K562 (cell line): ENCODE measurements around the gene TEKT2. TPM values are rescaled to one million over a fixed set of nuclear protein-coding genes. Genes with fewer than 3 reads are reported as not detected.

Source experiments
- ATAC-seq: fragments of 200-7000 bp; cut with Tn5 transposase; 3 replicates; pipeline ENCODE4 v1.9.1; 2020; ENCODE audit warnings: moderate library complexity
- BruUV-seq: library from RNA; stranded (reverse); fragments of 400-500 nt; replicated peaks from 2 replicates; lab custom pipeline; 2021; lab: Mats Ljungman, UMichigan
- CTCF ChIA-PET: fragments of 300-600 bp; formaldehyde crosslinking; extraction: SDS; loops from one replicate; lab custom pipeline; 2021; ENCODE audit warnings: low intra/inter-chr PET ratio; lab: Yijun Ruan, JAX
- POLR2A ChIA-PET: fragments of 300-600, 350-650 bp; sonication (Branson Sonifier 250); formaldehyde crosslinking; extraction: SDS; loops from one replicate; lab custom pipeline; 2021; ENCODE audit warnings: antibody characterized with exemption, inconsistent platforms; lab: Yijun Ruan, JAX
- DNase-seq, 4 experiments: peaks; one replicate each; pipeline versions ENCODE4 v3.0.0 to v3.0.0-alpha.2; 2011 to 2018; ENCODE audit warnings: low spot score in 3 of 4, mixed read lengths in 3 of 4; ENCODE audit errors: extremely low read depth in 1 of 4
- FAIRE-seq: peaks from 2 replicates; lab custom pipeline; 2011; peaks lifted over from hg19 to GRCh38; lab: Jason Lieb, UNC
- H2AFZ ChIP-seq: 2 replicates; pipeline ENCODE4 v1.6.0; 2011; ENCODE audit warnings: low read depth, low read length, control low read depth, inconsistent platforms
- H3K27ac ChIP-seq: fragments of 200-600 bp; 3 replicates; pipeline ENCODE4 v1.8.0; 2011; ENCODE audit warnings: low read depth, mild to moderate bottlenecking, control low read depth, inconsistent platforms, low read length, moderate library complexity, mixed read lengths; ENCODE audit errors: extremely low read depth
- H3K27me3 ChIP-seq, 2 experiments: fragments of 300-600 bp in 1 of 2; 2 replicates in 1 of 2; 3 replicates in 1 of 2; pipeline versions ENCODE4 v1.6.0 to v1.8.0; 2011; ENCODE audit warnings: inconsistent platforms in 2 of 2, low read length in 2 of 2, mild to moderate bottlenecking in 1 of 2, mixed read lengths in 1 of 2, moderate library complexity in 1 of 2; ENCODE audit not compliant: control insufficient read depth in 2 of 2, insufficient read depth in 2 of 2
- H3K36me3 ChIP-seq: fragments of 300-600 bp; 3 replicates; pipeline ENCODE4 v1.8.0; 2011; ENCODE audit warnings: mild to moderate bottlenecking, low read length, inconsistent platforms; ENCODE audit not compliant: control insufficient read depth, insufficient read depth
- H3K4me1 ChIP-seq, 2 experiments: fragments of 200-600 bp in 1 of 2; replicated peaks in 1 of 2; 2 replicates in 1 of 2; 3 replicates in 1 of 2; pipeline versions ENCODE4 v1.5.1 to v1.8.0; 2011; ENCODE audit warnings: inconsistent platforms in 2 of 2, low read length in 2 of 2, mild to moderate bottlenecking in 1 of 2, mixed read lengths in 1 of 2, moderate library complexity in 1 of 2; ENCODE audit not compliant: control insufficient read depth in 2 of 2, insufficient read depth in 2 of 2
- H3K4me2 ChIP-seq: 2 replicates; pipeline ENCODE4 v1.6.1; 2011; ENCODE audit warnings: low read length, control low read depth, inconsistent platforms, mixed read lengths; ENCODE audit not compliant: insufficient read depth
- H3K4me3 ChIP-seq: fragments of 200-600 bp; sonication (generic), shearing (Covaris generic); 2 replicates; pipeline ENCODE4 v1.5.1; 2016; ENCODE audit warnings: control low read depth, inconsistent platforms
- H3K79me2 ChIP-seq: fragments of 200-600 bp; 3 replicates; pipeline ENCODE4 v1.8.0; 2011; ENCODE audit warnings: low read length, inconsistent platforms; ENCODE audit not compliant: control insufficient read depth, insufficient read depth
- H3K9ac ChIP-seq, 2 experiments: 2 replicates each; pipeline versions ENCODE4 v1.6.0 to v1.6.1; 2011; ENCODE audit warnings: low read depth in 2 of 2, low read length in 2 of 2, control low read depth in 1 of 2, inconsistent platforms in 1 of 2, mild to moderate bottlenecking in 1 of 2, mixed read lengths in 1 of 2; ENCODE audit not compliant: insufficient read depth in 1 of 2
- H3K9me1 ChIP-seq: one replicate; pipeline ENCODE4 v1.6.0; 2011; ENCODE audit warnings: inconsistent platforms, mild to moderate bottlenecking, low read length, moderate library complexity; ENCODE audit not compliant: control insufficient read depth, insufficient read depth
- H3K9me3 ChIP-seq: replicated peaks from 2 replicates; pipeline ENCODE4 v1.5.1; 2011; ENCODE audit warnings: low read depth, low read length, inconsistent platforms; ENCODE audit not compliant: control insufficient read depth, insufficient read depth
- H4K20me1 ChIP-seq: replicated peaks from 2 replicates; pipeline ENCODE4 v1.6.1; 2011; ENCODE audit warnings: low read length, inconsistent platforms, mixed read lengths; ENCODE audit not compliant: control insufficient read depth, insufficient read depth
- ARID3A ChIP-seq: IDR thresholded peaks from 2 replicates; pipeline ENCODE4 v1.6.1; 2012; ENCODE audit warnings: low read depth, low read length, improper control_type of control experiment, borderline replicate concordance
- GATA2 ChIP-seq: sonication (generic); formaldehyde crosslinking; IDR thresholded peaks from 2 replicates; pipeline ENCODE4 v1.4.0; 2020; ENCODE audit warnings: mild to moderate bottlenecking, missing genetic modification reagents
- NFE2 ChIP-seq: IDR thresholded peaks from 2 replicates; pipeline ENCODE4 v1.6.1; 2014; ENCODE audit warnings: antibody characterized with exemption, low read depth
- TAF9B ChIP-seq: fragments of 450-650 bp; IDR thresholded peaks from 2 replicates; pipeline ENCODE4 v1.6.1; 2018; ENCODE audit warnings: mild to moderate bottlenecking; ENCODE audit not compliant: partially characterized antibody
- WGBS: fragments of 100-300 bp; shearing (Covaris generic); methylation state at CpG from one replicate; pipeline ENCODE4 v1.1.6; 2016; ENCODE audit warnings: low coverage, mixed read lengths; ENCODE audit not compliant: insufficient coverage; ENCODE audit errors: missing lambda C conversion rate; 5-methylcytosine and 5-hydroxymethylcytosine counted together
- in situ Hi-C: fragments of 300-500 bp; cut with MboI; formaldehyde crosslinking; loops from 4 replicates; pipeline ENCODE4 v1.15.0; 2018; ENCODE audit warnings: inconsistent platforms, mixed read lengths
- intact Hi-C: fragments of 100-400 bp; cut with micrococcal nuclease; formaldehyde crosslinking; loops from 2 replicates; pipeline ENCODE4 v1.14.2; 2022
- polyA plus RNA-seq, 8 experiments: library from polyadenylated mRNA; depleted of rRNA in 4 of 8; stranded (reverse) in 5 of 8; unstranded in 3 of 8; fragments of >200 nt; fragmentation: Nextera tagmentation in 2 of 8; fragmentation: Illumina TruSeq in 1 of 8; extraction: Ambion mirVana in 2 of 8; extraction: Trizol in 1 of 8; gene quantifications; 2 replicates each; pipeline versions ENCODE4 v1.2.1 to v1.2.3, GENCODE V29; 2011 to 2014; ENCODE audit warnings: inconsistent platforms in 1 of 8, missing spikeins in 1 of 8
- total RNA-seq, 7 experiments: library from RNA; depleted of rRNA in 6 of 7; stranded (reverse); fragments of >200 nt in 6 of 7; fragmentation: Illumina TruSeq in 2 of 7; extraction: Trizol in 2 of 7; gene quantifications; 2 replicates each; pipeline versions ENCODE4 v1.2.1 to v1.2.3, GENCODE V29; 2011 to 2021; ENCODE audit warnings: low replicate concordance in 1 of 7

Gene TEKT2
- total and polyA plus RNA-seq, 9 of the 15 experiments (the other 6 are each of a cell fraction or from before 2014, with no cell fraction given) = 0.06 to 0.94 (median 0.30) TPM; not detected in 1

DNA sequence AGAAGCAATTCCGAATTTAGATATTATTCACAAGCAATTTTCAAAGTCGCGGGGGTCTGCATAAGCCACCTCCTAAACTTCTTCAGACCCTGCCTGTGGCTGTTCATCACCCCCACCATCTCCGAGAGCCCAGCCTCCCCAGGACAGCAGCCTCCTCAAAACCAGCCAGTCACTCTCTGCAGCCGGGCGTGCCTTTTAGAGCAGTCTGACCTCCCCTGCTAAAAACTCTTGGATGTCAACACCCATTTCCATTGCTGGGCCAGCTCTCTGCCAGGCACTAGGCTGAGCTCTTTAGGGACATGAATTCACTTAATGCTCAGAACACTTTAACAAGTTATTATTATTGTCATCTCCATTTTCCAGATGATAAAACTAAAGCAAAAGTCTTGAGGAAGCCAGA, 16.5 kb downstream of the TEKT2 start:
- intact Hi-C loops (loop anchor here (1.0 to 2.0 kb wide), 4 partner anchors 34 to 320 kb away; no protein-coding TSS in a partner anchor), in situ Hi-C loops (loop anchor here (5.0 kb wide), 2 partner anchors 187 to 322 kb away; no protein-coding TSS in a partner anchor)
- DNase-seq (no peak), ATAC-seq (no peak; the same call in 2 of the 3 replicates), FAIRE-seq (peak; percentile 75)
- Histone ChIP-seq H4K20me1 (no peaks in the 10 kb centered on the region), H3K9me3 (no peaks in the 10 kb centered on the region), H3K27me3 (no peaks in the 10 kb centered on the region), H3K36me3 (peaks cover 8% of the 10 kb centered on the region; the same call in 1 of the 3 replicates), H2AFZ (peak overlapping the region; percentile 92), H3K4me3 (no peak overlapping the region), H3K79me2 (no peaks in the 10 kb centered on the region), H3K9me1 (no peaks in the 10 kb centered on the region), H3K4me2 (peak overlapping the region; percentile 82)
- POLR2A ChIA-PET = interaction anchor here (0.6 kb wide), 1 partner anchor 1682 kb away, joined by 4 read pairs; no protein-coding TSS in a partner anchor
- 24% methylated on average over 6 of the region's 6 CpGs for WGBS
- no TSS peak for BruUV-seq
- TF ChIP-seq ARID3A = no peak
- peak; percentile 37; the same call in 1 of the 2 replicates for TF ChIP-seq NFE2
- TF ChIP-seq TAF9B = no peak
- 0 out of 2 replicates have a peak, but pooled peaks have one; percentile 2 for TF ChIP-seq GATA2 (CRISPR knock-in tag)
- TF ChIP-seq, all 486 proteins: peak for 2
- CTCF ChIA-PET = interaction anchor here (0.5 to 5.7 kb wide), 13 partner anchors 26 to 550 kb away, joined by 3 to 116 read pairs (median 7); partner anchors contain the start of genes MAP7D1 and TRAPPC3
- no peak overlapping the region; a peak in 1 of 4 replicates for H3K9ac ChIP-seq
- no peak overlapping the region for H3K27ac ChIP-seq
- H3K4me1 ChIP-seq = peaks cover 0 to 36% of the 10 kb centered on the region in 2 experiments; a peak in 3 of 5 replicates
